Measurements from ENCODE around the gene ACACB. TPM values are rescaled to one million over a fixed set of nuclear protein-coding genes. Genes with fewer than 3 reads are reported as not detected.

The ACACB gene
- total and polyA plus RNA-seq, 11 donors = 29.9 to 176 (median 119) TPM

DNA sequence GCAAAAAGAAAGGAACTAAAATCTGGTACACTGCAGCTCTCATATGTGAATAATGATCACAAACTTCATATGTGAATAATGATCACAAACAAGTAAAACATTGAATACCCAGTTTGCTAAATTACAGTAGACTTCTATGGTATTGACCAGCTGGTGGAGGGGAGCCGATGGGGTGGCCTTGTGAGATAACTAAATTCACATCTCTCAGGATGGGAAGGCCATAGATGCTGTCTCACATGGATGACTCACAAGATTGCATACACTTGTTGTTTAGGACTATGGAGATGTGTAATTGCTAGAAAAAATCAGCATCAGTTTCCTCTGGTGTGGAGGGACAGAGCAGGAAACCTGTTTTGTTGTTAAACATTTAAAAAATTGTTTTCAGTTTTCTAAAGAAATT lies 49.2 kb downstream of the ACACB start:
- DNase-seq = no peak
- intact Hi-C loops (cut with DNase I) = loop anchor here in 1 of 10 donors (5.0 to 10.0 kb wide), 2 partner anchors 33 to 51 kb away; partner anchors contain the start of gene ACACB
- H3K36me3 ChIP-seq = peaks cover 0 to 56% (median 38%) of the 10 kb centered on the region in 9 donors
- H3K27me3 ChIP-seq = no peaks in the 10 kb centered on the region
- WGBS, 4 donors = 80 to 95% (median 89%) methylated on average over 1 of the region's 1 CpG
- peaks cover 4 to 42% (median 26%) of the 10 kb centered on the region in 12 donors for H3K4me1 ChIP-seq
- peak overlapping the region in 1 of 12 donors; percentile 80 for H3K27ac ChIP-seq
- no peak overlapping the region for H3K4me3 ChIP-seq
- TF ChIP-seq, protein P1, sequence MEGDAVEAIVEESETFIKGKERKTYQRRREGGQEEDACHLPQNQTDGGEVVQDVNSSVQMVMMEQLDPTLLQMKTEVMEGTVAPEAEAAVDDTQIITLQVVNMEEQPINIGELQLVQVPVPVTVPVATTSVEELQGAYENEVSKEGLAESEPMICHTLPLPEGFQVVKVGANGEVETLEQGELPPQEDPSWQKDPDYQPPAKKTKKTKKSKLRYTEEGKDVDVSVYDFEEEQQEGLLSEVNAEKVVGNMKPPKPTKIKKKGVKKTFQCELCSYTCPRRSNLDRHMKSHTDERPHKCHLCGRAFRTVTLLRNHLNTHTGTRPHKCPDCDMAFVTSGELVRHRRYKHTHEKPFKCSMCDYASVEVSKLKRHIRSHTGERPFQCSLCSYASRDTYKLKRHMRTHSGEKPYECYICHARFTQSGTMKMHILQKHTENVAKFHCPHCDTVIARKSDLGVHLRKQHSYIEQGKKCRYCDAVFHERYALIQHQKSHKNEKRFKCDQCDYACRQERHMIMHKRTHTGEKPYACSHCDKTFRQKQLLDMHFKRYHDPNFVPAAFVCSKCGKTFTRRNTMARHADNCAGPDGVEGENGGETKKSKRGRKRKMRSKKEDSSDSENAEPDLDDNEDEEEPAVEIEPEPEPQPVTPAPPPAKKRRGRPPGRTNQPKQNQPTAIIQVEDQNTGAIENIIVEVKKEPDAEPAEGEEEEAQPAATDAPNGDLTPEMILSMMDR (IDR thresholded peaks at IDR 0.05) = no peak
- no peak for TF ChIP-seq POLR2A (IDR thresholded peaks at IDR 0.05)
- no peaks in the 10 kb centered on the region for H3K9me3 ChIP-seq
- no peak for ATAC-seq

DNA sequence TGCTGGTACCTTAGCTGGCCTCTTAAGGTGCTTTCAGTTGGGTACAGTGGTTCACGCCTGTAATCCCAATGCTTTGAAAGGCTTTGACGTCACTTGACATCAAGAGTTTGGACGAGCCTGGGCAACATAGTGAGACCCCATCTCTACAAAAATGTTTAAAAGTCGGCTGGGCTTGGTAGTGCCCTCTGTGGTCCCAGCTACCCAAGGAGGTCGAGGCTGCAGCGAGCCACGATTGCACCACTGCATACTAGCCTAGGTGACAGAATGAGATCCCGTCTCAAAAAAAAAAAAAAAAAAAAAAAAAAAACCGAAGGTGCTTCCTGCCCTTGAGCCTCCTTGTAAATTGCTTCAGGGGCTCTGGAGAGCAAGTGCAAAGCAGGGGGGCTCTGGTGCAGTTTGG lies 50.0 kb downstream of the ACACB start:
- Histone ChIP-seq H3K27me3 (no peaks in the 10 kb centered on the region), H3K4me1 (peaks cover 0 to 34% (median 18%) of the 10 kb centered on the region in 12 donors), H3K4me3 (no peak overlapping the region), H3K36me3 (peaks cover 0 to 64% (median 46%) of the 10 kb centered on the region in 9 donors), H3K9me3 (no peaks in the 10 kb centered on the region), H3K27ac (peak overlapping the region in 1 of 12 donors; percentile 80)
- intact Hi-C loops (cut with DNase I) = loop anchor here in 1 of 10 donors (5.0 to 10.0 kb wide), 2 partner anchors 34 to 52 kb away; partner anchors contain the start of gene ACACB
- ATAC-seq (no peak), DNase-seq (no peak)
- WGBS, 4 donors = 82 to 85% (median 84%) methylated on average over 9 of the region's 9 CpGs
- TF ChIP-seq, protein P1 (IDR thresholded peaks at IDR 0.05) = no peak
- no peak for TF ChIP-seq POLR2A (IDR thresholded peaks at IDR 0.05)

GRCh38 chr12:109167781-109168180 lies 51.4 kb downstream of the ACACB start:
- WGBS, 4 donors = 92 to 97% (median 94%) methylated on average over 11 to 18 of the region's 18 CpGs
- peaks cover 0 to 3% (median 0%) of the 10 kb centered on the region in 12 donors for H3K9me3 ChIP-seq
- H3K4me1 ChIP-seq = peaks cover 0 to 24% (median 10%) of the 10 kb centered on the region in 12 donors
- peaks cover 0 to 78% (median 60%) of the 10 kb centered on the region in 9 donors for H3K36me3 ChIP-seq
- no peak overlapping the region for H3K4me3 ChIP-seq
- intact Hi-C loops (cut with DNase I) = loop anchor here in 1 of 10 donors (5.0 to 10.0 kb wide), 2 partner anchors 35 to 53 kb away; partner anchors contain the start of gene ACACB
- TF ChIP-seq, protein P1 (IDR thresholded peaks at IDR 0.05) = no peak
- no peaks in the 10 kb centered on the region for H3K27me3 ChIP-seq
- DNase-seq (no peak), ATAC-seq (no peak)
- peak overlapping the region in 1 of 12 donors; percentile 80 for H3K27ac ChIP-seq

DNA sequence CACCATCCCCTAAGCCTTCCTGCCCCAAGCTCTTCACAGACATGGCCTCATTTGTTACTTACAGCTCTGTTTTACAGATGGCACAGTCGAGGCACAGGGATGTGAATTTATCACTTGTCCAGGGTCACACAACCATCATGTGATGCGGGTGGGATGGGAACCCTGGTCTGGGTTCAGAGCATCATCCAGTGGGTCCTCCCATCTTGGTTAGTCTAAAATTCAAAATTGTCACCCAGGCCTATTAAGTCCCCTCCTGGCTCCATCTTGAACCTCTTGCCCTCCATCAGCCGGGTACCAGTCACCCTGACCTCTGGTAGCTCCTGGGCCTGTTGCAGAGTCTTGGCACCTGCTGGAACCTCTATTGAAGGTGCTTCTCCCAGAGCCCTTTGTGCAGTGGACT lies 52.9 kb downstream of the ACACB start:
- Histone ChIP-seq H3K27ac (peak overlapping the region in 1 of 12 donors; percentile 80), H3K27me3 (no peaks in the 10 kb centered on the region), H3K36me3 (peaks cover 4 to 86% (median 75%) of the 10 kb centered on the region in 9 donors), H3K9me3 (peaks cover 0 to 12% (median 0%) of the 10 kb centered on the region in 12 donors), H3K4me3 (no peak overlapping the region), H3K4me1 (peaks cover 0 to 10% (median 0%) of the 10 kb centered on the region in 12 donors)
- WGBS, 4 donors = 91 to 96% (median 94%) methylated on average over 3 of the region's 3 CpGs
- intact Hi-C loops (cut with DNase I) = loop anchor here in 1 of 10 donors (5.0 to 10.0 kb wide), 2 partner anchors 37 to 54 kb away; partner anchors contain the start of gene ACACB
- no peak for TF ChIP-seq POLR2A (IDR thresholded peaks at IDR 0.05)
- TF ChIP-seq, protein P1 (IDR thresholded peaks at IDR 0.05) = no peak
- peak in 3 of 4 donors; percentile 6 to 9 (median 8) for ATAC-seq
- DNase-seq = no peak

Data from heart left ventricle (tissue), 16 donors.